Mammary epithelial cell (primary cell): ENCODE measurements around the gene MBD4.

Source experiments
- CTCF ChIP-seq, 2 donors: IDR thresholded peaks in 1 of 2; conservative IDR thresholded peaks in 1 of 2; 2 replicates each; pipeline ENCODE4 v1.5.1; 2011 to 2012; ENCODE audit warnings: inconsistent platforms in 2 of 2, low read length in 2 of 2, mild to moderate bottlenecking in 2 of 2, control low read depth in 1 of 2, low read depth in 1 of 2; ENCODE audit not compliant: insufficient read depth in 1 of 2; ENCODE audit errors: extremely low read depth in 1 of 2
- EZH2 ChIP-seq: IDR thresholded peaks from 2 replicates; pipeline ENCODE4 v1.6.1; 2012; ENCODE audit warnings: low read length, inconsistent platforms, borderline replicate concordance

GRCh38 chr3:129419476-129419875 is 20.3 kb downstream of the MBD4 start:
- TF ChIP-seq EZH2 (no peak), CTCF (conservative IDR thresholded peaks at IDR 0.05 in 1 of 2, IDR thresholded peaks at IDR 0.05 in 1 of 2; ENCODE audit: extremely low read depth in 1 of 2, insufficient read depth in 1 of 2, low read depth in 1 of 2, low read length in 2 of 2) (no peak)
